GM12874 (cell line): ENCODE results near the gene PEX14.

Experiments used
- TF ChIP-seq, protein P1 (sequence below): IDR thresholded peaks from 2 replicates; pipeline ENCODE4 v1.5.1; 2011; ENCODE audit warnings: low read depth, mild to moderate bottlenecking, control low read depth, low read length, moderate library complexity; ENCODE audit not compliant: insufficient read depth

Gene PEX14

DNA sequence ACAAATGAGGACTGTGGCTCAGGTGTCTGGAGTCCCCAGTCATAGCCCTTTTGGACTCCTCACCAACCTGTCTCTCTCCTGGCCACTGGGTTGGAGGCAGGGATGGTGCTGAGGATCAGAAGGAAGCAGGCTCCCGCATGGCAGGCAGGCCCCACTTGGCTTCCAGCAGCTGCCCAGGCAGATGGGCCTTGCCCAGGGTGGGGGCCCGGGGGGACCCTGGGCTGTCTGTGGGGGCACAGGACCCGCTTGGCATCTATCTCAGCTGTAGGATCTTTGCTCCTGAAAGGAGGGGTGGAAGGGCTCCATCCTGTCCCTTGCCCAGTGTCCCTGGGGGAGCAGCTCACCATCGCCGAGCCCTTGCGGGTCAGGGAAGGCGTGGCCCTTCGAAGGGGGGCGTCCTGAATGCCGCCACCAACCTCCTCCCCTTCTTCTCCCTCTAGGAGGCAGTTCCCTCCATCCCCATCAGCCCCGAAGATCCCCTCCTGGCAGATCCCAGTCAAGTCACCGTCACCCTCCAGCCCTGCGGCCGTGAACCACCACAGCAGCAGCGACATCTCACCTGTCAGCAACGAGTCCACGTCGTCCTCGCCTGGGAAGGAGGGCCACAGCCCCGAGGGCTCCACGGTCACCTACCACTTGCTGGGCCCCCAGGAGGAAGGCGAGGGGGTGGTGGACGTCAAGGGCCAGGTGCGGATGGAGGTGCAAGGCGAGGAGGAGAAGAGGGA lies 154.5 kb downstream of the PEX14 start:
- TF ChIP-seq, protein P1, sequence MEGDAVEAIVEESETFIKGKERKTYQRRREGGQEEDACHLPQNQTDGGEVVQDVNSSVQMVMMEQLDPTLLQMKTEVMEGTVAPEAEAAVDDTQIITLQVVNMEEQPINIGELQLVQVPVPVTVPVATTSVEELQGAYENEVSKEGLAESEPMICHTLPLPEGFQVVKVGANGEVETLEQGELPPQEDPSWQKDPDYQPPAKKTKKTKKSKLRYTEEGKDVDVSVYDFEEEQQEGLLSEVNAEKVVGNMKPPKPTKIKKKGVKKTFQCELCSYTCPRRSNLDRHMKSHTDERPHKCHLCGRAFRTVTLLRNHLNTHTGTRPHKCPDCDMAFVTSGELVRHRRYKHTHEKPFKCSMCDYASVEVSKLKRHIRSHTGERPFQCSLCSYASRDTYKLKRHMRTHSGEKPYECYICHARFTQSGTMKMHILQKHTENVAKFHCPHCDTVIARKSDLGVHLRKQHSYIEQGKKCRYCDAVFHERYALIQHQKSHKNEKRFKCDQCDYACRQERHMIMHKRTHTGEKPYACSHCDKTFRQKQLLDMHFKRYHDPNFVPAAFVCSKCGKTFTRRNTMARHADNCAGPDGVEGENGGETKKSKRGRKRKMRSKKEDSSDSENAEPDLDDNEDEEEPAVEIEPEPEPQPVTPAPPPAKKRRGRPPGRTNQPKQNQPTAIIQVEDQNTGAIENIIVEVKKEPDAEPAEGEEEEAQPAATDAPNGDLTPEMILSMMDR: no peak

DNA sequence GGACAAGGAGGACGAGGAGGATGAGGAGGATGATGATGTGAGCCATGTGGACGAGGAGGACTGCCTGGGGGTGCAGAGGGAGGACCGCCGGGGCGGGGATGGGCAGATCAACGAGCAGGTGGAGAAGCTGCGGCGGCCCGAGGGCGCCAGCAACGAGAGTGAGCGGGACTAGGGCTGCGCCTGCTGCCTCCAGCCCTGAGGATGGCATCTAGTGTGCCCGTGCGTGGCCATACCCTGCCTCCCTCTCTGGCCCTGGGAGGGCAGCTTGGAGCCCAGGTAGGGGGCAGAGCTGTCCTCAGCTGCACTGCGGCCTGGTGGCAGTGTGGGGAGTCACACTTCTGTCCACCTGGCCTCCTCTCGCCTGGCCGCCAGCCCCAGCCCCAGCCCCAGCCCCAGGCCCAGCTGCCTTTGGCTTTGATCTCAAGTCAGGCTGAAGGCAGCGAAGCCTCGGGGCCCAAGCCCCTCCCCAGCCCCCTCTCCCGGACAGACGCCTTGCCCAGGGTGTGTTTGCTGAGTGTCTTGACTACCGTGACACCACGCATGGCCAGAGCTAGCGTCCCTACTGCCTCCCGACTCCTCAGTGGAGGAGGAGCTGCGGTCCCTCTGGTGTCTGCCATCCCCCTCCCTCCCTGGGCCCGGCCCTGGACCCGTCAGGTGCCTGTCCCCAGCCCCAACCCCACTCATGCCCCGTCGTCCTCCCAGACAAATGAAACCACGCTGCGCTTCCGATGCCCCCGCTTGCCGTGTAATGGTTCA lies 155.2 kb downstream of the PEX14 start:
- TF ChIP-seq, protein P1: no peak

DNA sequence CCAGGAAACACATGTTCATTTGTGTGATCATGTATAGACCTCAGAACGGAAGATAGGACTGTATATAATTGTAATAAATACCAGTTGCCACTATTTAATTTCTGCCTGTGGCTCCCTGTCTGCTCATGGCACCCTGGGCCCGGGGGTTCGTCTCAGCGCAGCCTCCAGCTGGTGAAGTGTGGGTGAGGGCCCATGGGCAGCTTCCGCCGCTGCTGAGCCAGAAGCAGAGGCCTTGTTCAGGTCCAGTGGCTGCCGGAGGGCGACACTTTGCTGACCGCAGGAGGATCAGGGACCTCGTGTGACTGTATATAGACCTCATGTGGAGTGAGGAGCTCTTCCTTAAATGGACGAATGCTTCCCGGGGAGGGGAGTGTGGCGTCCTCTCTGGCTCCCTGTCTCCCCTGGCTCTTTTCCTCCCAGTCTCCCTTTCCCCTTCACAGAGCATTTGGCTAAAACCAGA lies 155.9 kb downstream of the PEX14 start:
- TF ChIP-seq, protein P1: no peak

DNA sequence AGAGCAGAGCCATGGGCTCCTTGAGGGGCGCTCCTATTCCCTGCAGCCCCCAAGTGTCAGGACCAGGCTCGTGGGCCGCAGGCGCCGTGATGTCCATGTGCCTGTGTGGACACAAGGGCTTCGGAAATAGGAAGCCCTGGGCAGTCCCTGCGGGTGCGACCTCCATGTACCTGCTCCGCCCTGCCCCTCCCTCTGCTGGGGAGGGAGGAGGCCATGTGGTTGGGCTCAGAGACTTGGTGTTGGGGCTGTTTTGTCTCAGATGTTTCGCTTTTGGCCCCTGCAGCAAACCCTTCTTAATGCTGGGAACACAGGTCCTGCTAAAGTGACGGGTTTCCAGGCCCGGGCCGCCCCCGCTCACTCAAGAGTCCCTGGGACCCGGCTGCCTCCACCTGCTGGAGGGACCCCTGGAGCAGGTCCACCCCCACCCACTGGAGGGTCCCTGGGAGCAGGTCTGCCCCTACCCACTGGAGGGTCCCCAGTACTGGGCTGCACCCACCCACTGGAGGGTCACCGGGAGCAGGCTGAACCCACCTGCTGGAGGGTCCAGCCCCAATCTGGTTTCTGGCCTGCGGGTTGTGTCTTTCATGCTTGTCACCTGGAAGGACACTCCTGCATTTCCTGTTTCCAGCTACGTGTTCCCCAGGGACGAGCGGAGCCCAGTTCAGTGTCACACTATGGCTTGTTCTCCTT lies 156.5 kb downstream of the PEX14 start:
- TF ChIP-seq, protein P1: no peak

DNA sequence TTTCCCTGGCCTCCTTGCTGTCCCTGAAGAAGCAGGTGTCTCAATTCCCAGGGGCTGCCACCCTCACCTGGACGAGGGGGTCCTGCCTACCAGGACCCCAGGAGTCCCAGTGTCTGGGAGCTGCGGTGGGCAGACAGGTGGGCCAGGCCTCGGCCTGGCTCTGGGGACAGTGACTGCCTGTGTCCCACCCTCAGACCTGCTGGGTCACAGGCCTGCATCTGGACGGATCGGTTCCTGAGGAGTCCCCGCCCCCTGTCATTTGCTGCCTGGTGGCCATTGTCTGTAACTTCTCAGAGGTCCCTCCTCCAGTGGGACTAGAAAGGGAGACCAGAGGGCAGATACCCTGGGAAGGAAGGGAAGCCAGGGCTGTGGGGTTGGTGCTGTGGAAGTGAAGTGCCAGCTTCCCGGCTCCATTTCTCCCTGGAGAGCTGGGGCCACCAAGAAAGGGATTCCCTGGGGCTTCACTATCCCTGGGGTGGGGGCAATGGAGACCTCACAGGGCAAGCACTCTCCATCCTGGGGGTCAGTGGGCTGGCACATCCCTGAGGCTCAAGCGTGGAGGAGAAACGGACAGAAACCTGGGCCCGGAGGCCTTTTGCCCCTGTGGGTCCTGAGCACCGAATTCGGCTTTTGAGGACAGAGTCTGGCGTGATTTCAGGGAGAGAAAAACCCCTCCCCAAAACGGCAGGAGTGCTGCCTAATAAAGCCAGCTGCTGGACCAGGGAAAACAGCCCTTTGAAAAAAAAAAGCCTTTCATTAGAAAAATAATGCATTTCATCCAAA lies 157.3 kb downstream of the PEX14 start:
- TF ChIP-seq, protein P1: no peak

DNA sequence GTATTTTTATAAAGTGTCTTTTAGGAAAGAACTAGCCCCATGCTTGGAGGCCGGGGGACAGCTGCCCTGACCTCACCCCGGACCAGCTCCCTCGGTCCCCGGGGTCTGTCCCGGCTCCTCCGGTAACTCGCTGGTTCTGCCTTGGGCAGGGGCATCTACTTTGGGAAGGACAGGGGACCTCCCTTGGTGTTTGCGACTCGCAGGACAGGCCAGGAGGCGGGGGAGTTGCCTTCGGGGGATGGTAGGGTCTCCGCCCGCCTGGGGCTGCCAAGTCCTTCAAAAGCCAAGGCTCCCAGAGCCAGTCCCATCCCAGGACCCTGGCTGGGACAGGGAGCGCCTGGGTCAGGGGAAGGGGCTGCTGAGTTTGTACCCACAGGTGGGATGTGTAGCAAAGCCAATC lies 157.9 kb downstream of the PEX14 start:
- TF ChIP-seq, protein P1: no peak

DNA sequence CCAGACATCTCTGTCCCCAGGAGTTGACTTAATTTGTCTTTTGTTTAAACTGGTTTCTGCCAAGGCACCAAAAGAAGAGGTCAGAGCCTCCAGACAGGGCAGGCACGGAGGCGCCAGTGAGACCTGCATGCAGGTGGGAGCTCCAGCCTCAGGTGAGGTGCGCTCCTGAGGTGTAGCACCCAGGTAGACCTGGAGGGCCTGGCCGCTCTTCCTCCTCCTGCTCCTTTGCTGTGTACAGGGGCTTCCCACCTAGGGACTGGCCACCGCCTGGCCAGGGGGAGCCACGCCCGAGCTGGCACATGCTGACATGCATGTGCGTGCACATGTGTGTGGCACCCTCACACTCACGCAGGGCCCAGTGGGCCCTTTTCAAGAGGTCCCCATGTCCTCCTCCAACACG lies 158.7 kb downstream of the PEX14 start:
- TF ChIP-seq, protein P1: no peak
